ENCODE results near the gene KY. TPM values are rescaled to one million over a fixed set of nuclear protein-coding genes. Genes with fewer than 3 reads are reported as not detected.

Gene KY
- total RNA-seq, 6 experiments from 2014 or later: 0.11 to 0.16 TPM; not detected in 4

DNA sequence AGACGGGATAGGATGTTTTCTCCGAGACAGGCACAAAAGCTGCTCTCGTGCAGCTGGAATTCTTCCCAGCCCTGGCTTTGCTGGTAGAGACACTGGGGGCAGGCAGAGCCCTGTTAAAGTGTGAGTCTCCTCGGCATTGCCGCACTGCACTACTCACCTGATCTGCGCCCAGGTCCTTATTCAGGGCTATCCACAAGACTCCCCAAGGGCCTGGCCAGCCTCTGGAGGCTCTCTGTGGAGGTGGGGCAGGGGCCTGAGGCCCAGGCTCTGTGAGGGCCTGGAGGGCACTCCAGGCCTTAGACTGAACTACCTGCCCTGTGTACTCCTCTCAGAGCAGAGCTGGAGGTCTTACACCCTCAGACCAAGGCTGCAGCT lies 48.4 kb downstream of the KY start:
- H3K36me3 Mint-ChIP-seq (ENCODE audit: low read depth): no peaks in the 10 kb centered on the region
- H3K4me1 Mint-ChIP-seq (ENCODE audit: low read depth): peaks cover 15% of the 10 kb centered on the region
- H3K4me3 Mint-ChIP-seq: no peak overlapping the region
- H3K27ac Mint-ChIP-seq: no peak overlapping the region
- TF ChIP-seq, protein P1, sequence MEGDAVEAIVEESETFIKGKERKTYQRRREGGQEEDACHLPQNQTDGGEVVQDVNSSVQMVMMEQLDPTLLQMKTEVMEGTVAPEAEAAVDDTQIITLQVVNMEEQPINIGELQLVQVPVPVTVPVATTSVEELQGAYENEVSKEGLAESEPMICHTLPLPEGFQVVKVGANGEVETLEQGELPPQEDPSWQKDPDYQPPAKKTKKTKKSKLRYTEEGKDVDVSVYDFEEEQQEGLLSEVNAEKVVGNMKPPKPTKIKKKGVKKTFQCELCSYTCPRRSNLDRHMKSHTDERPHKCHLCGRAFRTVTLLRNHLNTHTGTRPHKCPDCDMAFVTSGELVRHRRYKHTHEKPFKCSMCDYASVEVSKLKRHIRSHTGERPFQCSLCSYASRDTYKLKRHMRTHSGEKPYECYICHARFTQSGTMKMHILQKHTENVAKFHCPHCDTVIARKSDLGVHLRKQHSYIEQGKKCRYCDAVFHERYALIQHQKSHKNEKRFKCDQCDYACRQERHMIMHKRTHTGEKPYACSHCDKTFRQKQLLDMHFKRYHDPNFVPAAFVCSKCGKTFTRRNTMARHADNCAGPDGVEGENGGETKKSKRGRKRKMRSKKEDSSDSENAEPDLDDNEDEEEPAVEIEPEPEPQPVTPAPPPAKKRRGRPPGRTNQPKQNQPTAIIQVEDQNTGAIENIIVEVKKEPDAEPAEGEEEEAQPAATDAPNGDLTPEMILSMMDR (IDR thresholded peaks at IDR 0.05): no peak
- peaks cover 23% of the 10 kb centered on the region for H3K27me3 Mint-ChIP-seq (ENCODE audit: insufficient read depth)
- no peaks in the 10 kb centered on the region for H3K9me3 Mint-ChIP-seq
- no peak for DNase-seq

DNA sequence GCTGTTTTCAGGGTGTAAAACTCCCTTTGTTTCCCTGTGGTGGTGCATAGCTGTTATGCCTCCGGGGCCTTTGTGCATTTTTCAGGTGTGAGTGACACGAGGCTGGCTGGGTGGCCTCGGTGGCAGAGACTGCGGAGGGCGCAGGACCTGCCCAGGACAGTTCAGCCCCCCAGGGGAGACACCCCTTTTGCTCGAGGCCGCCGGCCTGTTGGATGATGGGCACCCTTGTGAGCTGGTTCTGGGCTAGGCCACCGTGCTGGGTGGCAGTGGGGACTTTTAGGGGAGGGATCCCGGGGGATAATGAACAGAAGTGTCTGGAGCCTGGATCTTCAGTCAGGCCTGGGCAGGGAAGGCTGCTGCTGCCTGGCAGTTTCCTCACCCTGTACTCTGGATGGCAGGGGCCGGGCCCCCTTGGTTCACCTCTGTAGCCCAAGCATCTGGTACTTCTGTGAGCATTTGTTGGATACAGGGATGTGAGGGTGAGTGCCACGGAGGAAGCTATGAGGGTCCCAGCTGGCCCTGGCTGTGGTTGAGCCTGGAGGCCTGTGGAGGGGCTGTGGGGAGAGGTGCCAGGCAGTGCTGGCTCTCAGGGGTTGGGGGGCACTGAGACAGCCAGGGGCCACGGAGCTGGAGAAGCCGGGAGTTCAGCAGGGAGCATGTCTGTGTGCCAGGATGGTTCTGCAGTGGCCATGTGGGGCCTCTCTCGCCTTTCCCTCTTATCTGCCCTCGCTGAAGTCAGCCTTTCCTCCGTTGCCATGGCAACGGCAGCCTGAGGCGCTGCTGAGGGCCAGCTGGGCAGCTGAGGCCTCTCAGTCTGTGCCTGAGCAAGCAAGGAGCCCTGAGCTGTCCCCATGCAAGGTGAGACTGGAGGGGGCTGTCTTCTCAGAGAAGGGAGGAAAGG lies 49.0 kb downstream of the KY start:
- Mint-ChIP-seq H3K4me1 (ENCODE audit: low read depth) (peaks cover 15% of the 10 kb centered on the region), H3K9me3 (no peaks in the 10 kb centered on the region), H3K36me3 (ENCODE audit: low read depth) (no peaks in the 10 kb centered on the region), H3K27ac (no peak overlapping the region), H3K27me3 (ENCODE audit: insufficient read depth) (peaks cover 26% of the 10 kb centered on the region), H3K4me3 (no peak overlapping the region)
- DNase-seq: peak; percentile 63
- TF ChIP-seq, protein P1 (IDR thresholded peaks at IDR 0.05): no peak

DNA sequence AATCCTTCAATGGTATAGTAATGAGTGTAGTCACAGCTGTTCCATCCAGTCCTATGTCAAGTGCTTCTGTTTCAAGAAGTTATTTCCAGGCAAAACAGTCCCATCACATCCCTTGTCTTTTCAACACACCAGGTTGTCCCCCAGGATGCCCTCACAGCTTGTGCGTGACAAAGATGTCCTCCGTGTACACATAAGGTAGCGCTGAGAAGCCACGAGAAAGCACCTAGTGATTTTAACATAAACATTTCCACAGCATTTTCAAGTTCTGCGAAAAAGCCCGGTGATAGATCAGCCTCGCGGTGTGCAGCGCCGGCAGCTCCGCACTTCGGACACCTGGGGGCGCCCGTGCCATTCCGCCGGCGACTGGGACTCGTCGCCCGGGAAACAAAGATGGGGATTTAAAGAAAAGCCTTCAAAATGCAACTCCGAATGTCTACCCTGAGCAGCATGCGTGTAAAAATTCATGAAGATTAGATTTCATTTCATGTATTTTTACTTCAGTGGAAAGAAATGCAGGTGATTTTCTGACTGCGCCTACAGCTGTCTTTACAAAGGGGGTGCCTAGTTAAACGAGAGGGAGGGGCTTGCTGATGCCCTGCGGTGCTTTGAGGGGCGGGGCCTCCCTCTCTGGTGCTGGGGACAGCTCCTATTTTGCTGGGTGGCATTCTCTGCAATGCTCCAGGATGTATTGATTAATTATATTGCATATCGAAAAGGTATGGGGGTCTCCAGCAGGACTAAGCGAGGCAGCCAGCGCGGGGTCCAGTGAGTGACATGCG lies 49.9 kb downstream of the KY start:
- no peaks in the 10 kb centered on the region for H3K9me3 Mint-ChIP-seq
- no peak overlapping the region for H3K27ac Mint-ChIP-seq
- peaks cover 25% of the 10 kb centered on the region for H3K27me3 Mint-ChIP-seq (ENCODE audit: insufficient read depth)
- peaks cover 15% of the 10 kb centered on the region for H3K4me1 Mint-ChIP-seq (ENCODE audit: low read depth)
- DNase-seq: peak; percentile 59
- TF ChIP-seq, protein P1 (IDR thresholded peaks at IDR 0.05): peak; percentile 97
- peak overlapping the region; percentile 75 for H3K4me3 Mint-ChIP-seq
- no peaks in the 10 kb centered on the region for H3K36me3 Mint-ChIP-seq (ENCODE audit: low read depth)

DNA sequence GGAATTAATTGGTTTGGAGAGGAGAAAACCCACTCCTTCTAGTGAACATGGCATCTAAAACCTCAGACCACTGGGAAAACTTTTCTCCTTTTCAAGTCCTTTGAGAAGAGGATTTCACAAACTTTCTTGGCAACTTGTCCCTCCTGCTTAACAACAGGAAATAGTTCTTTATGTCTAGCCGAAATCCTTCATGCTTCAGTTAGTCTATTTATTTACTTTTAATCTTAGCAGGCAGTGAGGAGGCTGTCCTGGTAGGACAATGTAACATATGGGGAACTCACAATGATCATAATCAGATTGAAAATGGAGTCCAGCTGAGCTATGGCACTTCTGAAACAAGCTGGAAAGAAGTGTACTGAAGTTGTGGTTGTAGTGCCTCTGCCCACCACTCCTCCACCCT lies 50.6 kb downstream of the KY start:
- H3K27me3 Mint-ChIP-seq (ENCODE audit: insufficient read depth): peaks cover 25% of the 10 kb centered on the region
- H3K27ac Mint-ChIP-seq: no peak overlapping the region
- peaks cover 15% of the 10 kb centered on the region for H3K4me1 Mint-ChIP-seq (ENCODE audit: low read depth)
- TF ChIP-seq, protein P1 (IDR thresholded peaks at IDR 0.05): no peak
- no peaks in the 10 kb centered on the region; the same call in 1 of the 2 replicates for H3K36me3 Mint-ChIP-seq (ENCODE audit: low read depth)
- H3K4me3 Mint-ChIP-seq: peak overlapping the region; percentile 75; the same call in 1 of the 2 replicates
- no peak for DNase-seq
- H3K9me3 Mint-ChIP-seq: no peaks in the 10 kb centered on the region

DNA sequence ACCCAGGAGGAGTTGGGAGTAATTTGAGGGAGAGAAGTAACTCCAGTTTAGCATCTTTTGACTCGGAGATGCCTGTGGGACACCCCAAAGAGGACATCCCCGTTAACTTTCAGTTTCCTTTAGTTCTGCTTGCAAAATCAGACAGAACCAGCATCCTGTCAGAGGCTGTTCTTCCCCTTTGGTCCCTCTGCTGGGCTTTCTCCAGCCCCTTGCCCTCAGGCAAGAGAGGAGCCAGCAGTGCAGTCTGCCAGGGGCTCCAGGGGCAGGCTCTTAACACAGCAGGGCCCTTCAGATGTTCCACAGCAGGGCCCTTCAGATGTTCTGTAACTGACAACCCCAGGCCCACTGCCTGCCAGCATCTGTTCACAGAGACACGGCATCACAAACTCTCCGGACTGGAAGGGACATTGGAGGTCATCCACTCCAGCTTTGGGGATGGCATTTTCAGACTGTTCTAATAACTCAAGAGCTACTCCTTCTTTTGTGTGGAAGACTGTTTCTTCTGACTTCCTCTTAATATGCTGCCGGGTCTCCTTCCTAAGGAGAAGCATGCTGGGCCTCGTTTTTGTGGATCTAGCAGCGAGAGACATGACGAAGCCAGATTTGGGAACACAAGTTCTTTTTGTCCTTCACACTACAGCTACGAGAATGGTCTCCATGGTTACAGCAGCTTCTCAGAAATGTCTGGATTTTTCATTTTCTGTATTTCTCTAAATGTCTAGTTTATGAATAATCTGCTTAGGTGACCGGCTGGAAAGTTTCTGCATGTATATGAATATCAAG lies 51.9 kb downstream of the KY start:
- no peak overlapping the region for H3K27ac Mint-ChIP-seq
- H3K36me3 Mint-ChIP-seq (ENCODE audit: low read depth): no peaks in the 10 kb centered on the region; the same call in 1 of the 2 replicates
- DNase-seq: no peak
- peaks cover 15% of the 10 kb centered on the region for H3K4me1 Mint-ChIP-seq (ENCODE audit: low read depth)
- H3K27me3 Mint-ChIP-seq (ENCODE audit: insufficient read depth): peaks cover 21% of the 10 kb centered on the region
- H3K4me3 Mint-ChIP-seq: no peak overlapping the region
- H3K9me3 Mint-ChIP-seq: no peaks in the 10 kb centered on the region
- TF ChIP-seq, protein P1 (IDR thresholded peaks at IDR 0.05): no peak
